Stimulated activated CD8-positive, alpha-beta memory T cell treated with anti-CD3 and anti-CD28 coated beads, Interleukin-7, amount 100 ng/mL, for 4 hours (primary cell): ENCODE data around the gene WIPF3.

Source experiments
- DNase-seq, 2 donors: peaks; one replicate each; pipeline ENCODE4 v3.0.0-alpha.2; 2020; ENCODE audit warnings: low read depth in 2 of 2

Gene WIPF3

GRCh38 chr7:29844559-29844958 is 38.3 kb downstream of the WIPF3 start:
- DNase-seq: no peak

GRCh38 chr7:29847496-29847895 is 41.2 kb downstream of the WIPF3 start:
- DNase-seq: no peak

GRCh38 chr7:29847916-29848315 is 41.6 kb downstream of the WIPF3 start:
- DNase-seq: no peak

GRCh38 chr7:29848941-29849340 is 42.6 kb downstream of the WIPF3 start:
- DNase-seq: no peak

GRCh38 chr7:29851487-29851886 is 45.2 kb downstream of the WIPF3 start:
- no peak for DNase-seq

- no peak for DNase-seq
These were observed 46.1 kb downstream of the WIPF3 start for GRCh38 chr7:29852457-29852856.

GRCh38 chr7:29853072-29853471 is 46.8 kb downstream of the WIPF3 start:
- no peak for DNase-seq

- no peak for DNase-seq
These were observed 47.5 kb downstream of the WIPF3 start for GRCh38 chr7:29853789-29854188.

GRCh38 chr7:29854257-29854938 is 48.1 kb downstream of the WIPF3 start:
- no peak for DNase-seq

GRCh38 chr7:29857654-29858053 is 51.3 kb downstream of the WIPF3 start:
- DNase-seq: no peak

- no peak for DNase-seq
These were observed 52.1 kb downstream of the WIPF3 start for GRCh38 chr7:29858191-29858951.

- DNase-seq: no peak
These were observed 52.8 kb downstream of the WIPF3 start for GRCh38 chr7:29859104-29859503.

GRCh38 chr7:29859524-29860185 is 53.3 kb downstream of the WIPF3 start:
- no peak for DNase-seq

GRCh38 chr7:29860186-29860585 is 53.9 kb downstream of the WIPF3 start:
- DNase-seq: no peak

- no peak for DNase-seq
These were observed 55.6 kb downstream of the WIPF3 start for GRCh38 chr7:29861884-29862283.

- DNase-seq: no peak
These were observed 58.3 kb downstream of the WIPF3 start for GRCh38 chr7:29864656-29865055.

GRCh38 chr7:29865526-29865925 is 59.2 kb downstream of the WIPF3 start:
- DNase-seq: no peak

- no peak for DNase-seq
These were observed 60.2 kb downstream of the WIPF3 start for GRCh38 chr7:29866490-29866930.

GRCh38 chr7:29871787-29872398 is 65.6 kb downstream of the WIPF3 start:
- DNase-seq: no peak

GRCh38 chr7:29873644-29874294 is 67.5 kb downstream of the WIPF3 start:
- DNase-seq: no peak

- no peak for DNase-seq
These were observed 69.4 kb downstream of the WIPF3 start for GRCh38 chr7:29875741-29876140.

GRCh38 chr7:29877196-29877595 is 70.9 kb downstream of the WIPF3 start:
- DNase-seq: no peak
